Small intestine (tissue), 7 donors: ENCODE results near the gene ANKRD22. TPM values are rescaled to one million over a fixed set of nuclear protein-coding genes. Genes with fewer than 3 reads are reported as not detected.
A peak's percentile ranks its signal among the peaks of the same experiment; 100 is the strongest.

ENCODE experiments used
- DNase-seq, 2 donors: peaks; one replicate each; pipeline versions ENCODE4 v3.0.0 to v3.0.0-alpha.2; 2013
- FAIRE-seq: peaks from 2 replicates; lab custom pipeline; 2012; peaks lifted over from hg19 to GRCh38; lab: Jason Lieb, UNC
- H3K27ac ChIP-seq, 3 donors: one replicate each; pipeline ENCODE4 v1.5.1; 2013; ENCODE audit warnings: low read length in 2 of 3, mild to moderate bottlenecking in 2 of 3, control low read depth in 1 of 3, inconsistent platforms in 1 of 3, low read depth in 1 of 3, moderate library complexity in 1 of 3
- H3K27me3 ChIP-seq, 3 donors: one replicate each; pipeline ENCODE4 v1.6.1; 2013; ENCODE audit warnings: low read length in 3 of 3, inconsistent platforms in 1 of 3; ENCODE audit not compliant: control insufficient read depth in 3 of 3, insufficient read depth in 3 of 3
- H3K36me3 ChIP-seq, 3 donors: one replicate each; pipeline ENCODE4 v1.6.1; 2013; ENCODE audit warnings: low read length in 3 of 3, inconsistent platforms in 1 of 3, low read depth in 1 of 3, mild to moderate bottlenecking in 1 of 3, moderate library complexity in 1 of 3; ENCODE audit not compliant: control insufficient read depth in 3 of 3, insufficient read depth in 2 of 3
- H3K4me1 ChIP-seq, 3 donors: one replicate each; pipeline ENCODE4 v1.6.1; 2013; ENCODE audit warnings: low read length in 2 of 3, inconsistent platforms in 1 of 3, low read depth in 1 of 3, mild to moderate bottlenecking in 1 of 3, moderate library complexity in 1 of 3; ENCODE audit not compliant: control insufficient read depth in 3 of 3, insufficient read depth in 2 of 3
- H3K4me3 ChIP-seq, 3 donors: one replicate each; pipeline ENCODE4 v1.5.1; 2013; ENCODE audit warnings: low read length in 3 of 3, control low read depth in 1 of 3, inconsistent platforms in 1 of 3, low read depth in 1 of 3, mild to moderate bottlenecking in 1 of 3, moderate library complexity in 1 of 3
- H3K9me3 ChIP-seq, 2 donors: one replicate each; pipeline ENCODE4 v1.6.1; 2013; ENCODE audit warnings: low read depth in 1 of 2, low read length in 1 of 2; ENCODE audit not compliant: control insufficient read depth in 2 of 2, insufficient read depth in 1 of 2
- WGBS, 3 donors: extraction: QIAGEN DNeasy Blood & Tissue Kit; methylation state at CpG; one replicate each; pipeline ENCODE4 v1.1.7; 2013; 5-methylcytosine and 5-hydroxymethylcytosine counted together
- polyA plus RNA-seq, 4 donors: library from polyadenylated mRNA; stranded (reverse) in 3 of 4; unstranded in 1 of 4; fragments of 200-250 nt in 3 of 4; fragments of 120-200 nt in 1 of 4; gene quantifications; one replicate each; pipeline versions ENCODE4 v1.2.1 to v1.2.3, GENCODE V29; 2013
- donor health status: healthy with polysubstance abuse.
- donor health status: control.
- donor health status: control.
- donor health status: Bipolar disorder and iron deficiency.
- donor health status: healthy.

ANKRD22 gene
- polyA plus RNA-seq, 4 donors = 0.81 to 8.5 (median 2.2) TPM

GRCh38 chr10:88793712-88794299 is 57.8 kb downstream of the ANKRD22 start:
- WGBS, 3 donors = 33 to 44% (median 33%) methylated on average over 2 of the region's 2 CpGs
- no peaks in the 10 kb centered on the region for H3K36me3 ChIP-seq
- H3K9me3 ChIP-seq = no peaks in the 10 kb centered on the region
- H3K4me3 ChIP-seq = no peak overlapping the region
- no peaks in the 10 kb centered on the region for H3K27me3 ChIP-seq
- no peaks in the 10 kb centered on the region for H3K4me1 ChIP-seq
- no peak for FAIRE-seq
- no peak overlapping the region for H3K27ac ChIP-seq
- no peak for DNase-seq

- no peak overlapping the region for H3K27ac ChIP-seq
- DNase-seq = peak in 1 of 2 donors; percentile 43
- H3K4me1 ChIP-seq = no peaks in the 10 kb centered on the region
- H3K27me3 ChIP-seq = no peaks in the 10 kb centered on the region
- no peak overlapping the region for H3K4me3 ChIP-seq
- 78 to 81% (median 80%) methylated on average over 4 of the region's 4 CpGs for WGBS, 3 donors
- no peaks in the 10 kb centered on the region for H3K36me3 ChIP-seq
- H3K9me3 ChIP-seq = no peaks in the 10 kb centered on the region
- no peak for FAIRE-seq
These were observed 59.0 kb downstream of the ANKRD22 start for GRCh38 chr10:88792661-88793060.

- WGBS, 3 donors = 51 to 53% (median 53%) methylated on average over 2 of the region's 2 CpGs
- DNase-seq = peak; percentile 26 to 44
These were observed 59.7 kb downstream of the ANKRD22 start for GRCh38 chr10:88791924-88792323.

GRCh38 chr10:88788924-88789323 is 62.7 kb downstream of the ANKRD22 start:
- H3K4me1 ChIP-seq = no peaks in the 10 kb centered on the region
- no peak overlapping the region for H3K27ac ChIP-seq
- no peak overlapping the region for H3K4me3 ChIP-seq
- FAIRE-seq = no peak
- H3K9me3 ChIP-seq = no peaks in the 10 kb centered on the region
- H3K27me3 ChIP-seq = no peaks in the 10 kb centered on the region
- H3K36me3 ChIP-seq = no peaks in the 10 kb centered on the region
- DNase-seq = no peak

More at GRCh38 chr10:88791924-88792323, 59.7 kb downstream of the ANKRD22 start:
- Histone ChIP-seq H3K27ac (no peak overlapping the region), H3K9me3 (no peaks in the 10 kb centered on the region), H3K27me3 (no peaks in the 10 kb centered on the region), H3K4me3 (no peak overlapping the region), H3K4me1 (no peaks in the 10 kb centered on the region), H3K36me3 (no peaks in the 10 kb centered on the region)
- no peak for FAIRE-seq

- H3K27me3 ChIP-seq = no peaks in the 10 kb centered on the region
- 60 to 78% (median 65%) methylated on average over 5 of the region's 5 CpGs for WGBS, 3 donors
- FAIRE-seq (no peak), DNase-seq (no peak)
- H3K9me3 ChIP-seq = no peaks in the 10 kb centered on the region
- no peaks in the 10 kb centered on the region for H3K4me1 ChIP-seq
- H3K36me3 ChIP-seq = no peaks in the 10 kb centered on the region
- no peak overlapping the region for H3K4me3 ChIP-seq
- no peak overlapping the region for H3K27ac ChIP-seq
These were observed 64.2 kb downstream of the ANKRD22 start for GRCh38 chr10:88787463-88787862.

GRCh38 chr10:88786032-88786770 is 65.4 kb downstream of the ANKRD22 start:
- Histone ChIP-seq H3K27ac (no peak overlapping the region), H3K27me3 (no peaks in the 10 kb centered on the region), H3K9me3 (no peaks in the 10 kb centered on the region), H3K4me1 (no peaks in the 10 kb centered on the region), H3K36me3 (no peaks in the 10 kb centered on the region), H3K4me3 (no peak overlapping the region)
- 91 to 92% (median 92%) methylated on average over 10 of the region's 10 CpGs for WGBS, 3 donors
- FAIRE-seq = no peak
- no peak for DNase-seq

- no peaks in the 10 kb centered on the region for H3K4me1 ChIP-seq
- H3K27me3 ChIP-seq = no peaks in the 10 kb centered on the region
- no peak overlapping the region for H3K27ac ChIP-seq
- DNase-seq (no peak), FAIRE-seq (no peak)
- no peak overlapping the region for H3K4me3 ChIP-seq
- no peaks in the 10 kb centered on the region for H3K9me3 ChIP-seq
- 64 to 70% (median 66%) methylated on average over 3 of the region's 3 CpGs for WGBS, 3 donors
- H3K36me3 ChIP-seq = no peaks in the 10 kb centered on the region
These were observed 67.9 kb downstream of the ANKRD22 start for GRCh38 chr10:88783724-88784123.

GRCh38 chr10:88782222-88782621 is 69.4 kb downstream of the ANKRD22 start:
- no peaks in the 10 kb centered on the region for H3K9me3 ChIP-seq
- H3K4me3 ChIP-seq = no peak overlapping the region
- H3K36me3 ChIP-seq = no peaks in the 10 kb centered on the region
- DNase-seq (no peak), FAIRE-seq (no peak)
- H3K4me1 ChIP-seq = no peaks in the 10 kb centered on the region
- no peak overlapping the region for H3K27ac ChIP-seq
- WGBS, 3 donors = 79 to 93% (median 87%) methylated on average over 3 of the region's 3 CpGs
- no peaks in the 10 kb centered on the region for H3K27me3 ChIP-seq
